LNCaP clone FGC (cell line): ENCODE measurements around the gene SLC44A4.

Source experiments
- DNase-seq: peaks from one replicate; pipeline ENCODE4 v3.0.0-alpha.2; 2011; ENCODE audit warnings: low read depth
- H3K4me3 ChIP-seq: 2 replicates; pipeline ENCODE4 v1.5.1; 2011; ENCODE audit warnings: mild to moderate bottlenecking, low read depth, low read length, control low read depth
- TF ChIP-seq, protein P1 (sequence below): IDR thresholded peaks from 2 replicates; pipeline ENCODE4 v1.5.1; 2012; ENCODE audit warnings: mild to moderate bottlenecking; ENCODE audit not compliant: control insufficient read depth, insufficient read depth; ENCODE audit errors: extremely low read depth

Gene SLC44A4

DNA sequence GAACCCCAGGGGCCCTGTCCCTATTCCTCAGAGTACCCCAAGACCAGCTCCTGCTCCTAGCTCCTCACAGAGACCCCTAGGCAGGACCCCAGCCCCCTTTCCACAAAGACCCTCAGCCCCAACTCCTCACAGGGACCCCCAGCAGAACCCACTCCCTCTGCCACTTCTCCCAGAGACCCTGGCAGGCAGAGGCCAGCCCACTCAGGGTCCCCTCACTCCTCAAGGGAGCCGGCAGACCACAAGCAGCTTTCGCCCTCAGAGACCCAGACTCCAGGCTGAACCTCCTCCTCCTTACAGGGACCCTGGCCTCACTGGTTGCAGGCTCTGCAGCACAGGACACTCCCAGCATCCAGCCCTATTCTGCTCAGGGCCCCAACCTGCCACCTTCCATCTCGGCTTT, 575 bp downstream of the SLC44A4 start:
- TF ChIP-seq, protein P1, sequence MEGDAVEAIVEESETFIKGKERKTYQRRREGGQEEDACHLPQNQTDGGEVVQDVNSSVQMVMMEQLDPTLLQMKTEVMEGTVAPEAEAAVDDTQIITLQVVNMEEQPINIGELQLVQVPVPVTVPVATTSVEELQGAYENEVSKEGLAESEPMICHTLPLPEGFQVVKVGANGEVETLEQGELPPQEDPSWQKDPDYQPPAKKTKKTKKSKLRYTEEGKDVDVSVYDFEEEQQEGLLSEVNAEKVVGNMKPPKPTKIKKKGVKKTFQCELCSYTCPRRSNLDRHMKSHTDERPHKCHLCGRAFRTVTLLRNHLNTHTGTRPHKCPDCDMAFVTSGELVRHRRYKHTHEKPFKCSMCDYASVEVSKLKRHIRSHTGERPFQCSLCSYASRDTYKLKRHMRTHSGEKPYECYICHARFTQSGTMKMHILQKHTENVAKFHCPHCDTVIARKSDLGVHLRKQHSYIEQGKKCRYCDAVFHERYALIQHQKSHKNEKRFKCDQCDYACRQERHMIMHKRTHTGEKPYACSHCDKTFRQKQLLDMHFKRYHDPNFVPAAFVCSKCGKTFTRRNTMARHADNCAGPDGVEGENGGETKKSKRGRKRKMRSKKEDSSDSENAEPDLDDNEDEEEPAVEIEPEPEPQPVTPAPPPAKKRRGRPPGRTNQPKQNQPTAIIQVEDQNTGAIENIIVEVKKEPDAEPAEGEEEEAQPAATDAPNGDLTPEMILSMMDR = no peak
- no peak for DNase-seq
- H3K4me3 ChIP-seq = peak overlapping the region; percentile 63

DNA sequence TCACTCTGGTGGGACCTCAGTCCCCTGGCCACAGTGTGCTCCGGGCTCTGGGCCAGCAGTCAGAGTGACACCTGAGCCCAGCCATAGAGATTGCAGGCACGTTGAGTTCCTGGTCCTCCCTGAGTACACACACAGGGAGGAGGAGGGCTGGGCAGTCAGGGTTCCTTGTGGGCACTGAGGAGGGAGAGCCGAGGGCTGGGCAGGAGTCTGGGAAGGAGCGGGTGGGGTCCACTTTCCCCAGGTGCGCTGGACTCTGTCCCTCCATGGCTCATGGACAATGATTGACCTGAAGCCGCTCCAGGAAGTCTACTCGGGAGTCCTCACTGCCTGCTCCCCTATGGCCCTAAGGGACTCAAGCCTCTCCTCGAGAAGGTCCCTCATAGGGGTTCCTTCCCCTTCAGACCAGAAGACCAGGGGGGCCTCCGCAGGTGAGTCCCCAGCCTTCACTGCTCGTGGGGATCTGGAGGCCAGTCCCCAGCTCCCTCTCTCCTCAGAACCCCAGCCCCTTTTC, 1.1 kb downstream of the SLC44A4 start:
- peak; percentile 76 for DNase-seq
- TF ChIP-seq, protein P1 = no peak
- H3K4me3 ChIP-seq = peak overlapping the region; percentile 63

DNA sequence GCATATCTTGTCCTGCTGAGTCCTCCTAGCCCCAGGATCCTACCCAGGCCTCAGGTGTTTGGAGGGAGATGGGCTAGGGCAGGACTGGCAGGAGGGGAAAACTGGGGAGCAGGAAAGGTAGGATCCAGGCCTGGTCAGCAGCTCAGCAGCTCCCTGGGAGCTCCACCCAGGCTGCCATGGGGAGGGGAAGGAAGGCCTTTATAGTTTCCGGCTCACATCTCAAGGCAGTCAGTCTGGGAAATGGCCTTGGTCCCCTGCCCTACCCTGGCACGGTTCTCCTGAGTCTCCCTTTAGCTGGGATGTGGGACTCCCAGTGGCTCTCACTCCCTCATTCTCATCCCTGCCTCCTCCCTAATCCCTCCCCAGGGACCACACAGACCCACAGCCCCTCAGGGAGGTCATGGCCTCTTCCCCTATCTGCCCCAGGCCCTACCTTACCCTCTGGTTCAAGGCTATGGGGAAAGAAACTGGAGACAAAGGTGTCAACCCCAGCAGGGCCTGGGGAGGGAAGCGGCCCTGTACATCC, 1.6 kb downstream of the SLC44A4 start:
- peak; percentile 47 for DNase-seq
- TF ChIP-seq, protein P1 = no peak
- H3K4me3 ChIP-seq = peak overlapping the region; percentile 63

DNA sequence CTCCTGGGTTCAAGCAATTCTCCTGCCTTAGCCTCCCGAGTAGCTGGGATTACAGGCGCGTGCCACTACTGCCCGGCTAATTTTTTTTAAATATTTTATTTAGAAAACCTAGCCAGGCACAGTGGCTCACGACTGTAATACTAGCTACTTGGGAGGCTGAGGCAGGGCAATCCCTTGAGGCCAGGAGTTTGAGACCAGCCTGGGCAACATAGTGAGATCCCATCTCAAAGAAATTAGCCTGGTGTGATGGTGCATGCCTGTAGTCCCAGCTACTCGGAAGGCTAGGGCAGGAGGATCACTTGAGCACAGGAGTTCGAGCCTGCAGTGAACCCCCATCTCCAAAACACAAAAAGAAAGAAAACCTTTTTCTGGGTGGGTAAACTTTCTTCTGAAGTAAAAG, 2.4 kb downstream of the SLC44A4 start:
- no peak for DNase-seq
- TF ChIP-seq, protein P1 = no peak
- peak overlapping the region; percentile 63 for H3K4me3 ChIP-seq

DNA sequence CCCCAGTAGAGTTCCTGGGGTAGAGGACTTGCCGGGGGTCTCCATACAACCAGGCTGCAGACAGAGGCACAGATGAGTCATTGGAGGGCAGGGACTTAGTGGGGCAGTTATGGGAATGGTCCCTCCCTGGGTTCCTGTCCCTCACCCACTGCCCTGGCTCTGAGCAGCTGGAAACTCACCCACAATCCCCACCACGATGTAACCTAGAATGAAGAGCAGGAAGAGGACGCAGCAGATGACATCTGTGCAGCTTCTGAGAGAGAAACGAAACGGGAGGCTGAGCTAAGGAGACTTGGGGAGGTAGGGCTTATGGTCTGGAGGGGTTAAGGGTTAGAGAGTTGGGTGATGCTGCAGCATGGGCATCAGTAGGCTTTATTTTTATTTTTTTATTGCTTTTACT, 2.9 kb downstream of the SLC44A4 start:
- no peak for DNase-seq
- TF ChIP-seq, protein P1 = no peak

DNA sequence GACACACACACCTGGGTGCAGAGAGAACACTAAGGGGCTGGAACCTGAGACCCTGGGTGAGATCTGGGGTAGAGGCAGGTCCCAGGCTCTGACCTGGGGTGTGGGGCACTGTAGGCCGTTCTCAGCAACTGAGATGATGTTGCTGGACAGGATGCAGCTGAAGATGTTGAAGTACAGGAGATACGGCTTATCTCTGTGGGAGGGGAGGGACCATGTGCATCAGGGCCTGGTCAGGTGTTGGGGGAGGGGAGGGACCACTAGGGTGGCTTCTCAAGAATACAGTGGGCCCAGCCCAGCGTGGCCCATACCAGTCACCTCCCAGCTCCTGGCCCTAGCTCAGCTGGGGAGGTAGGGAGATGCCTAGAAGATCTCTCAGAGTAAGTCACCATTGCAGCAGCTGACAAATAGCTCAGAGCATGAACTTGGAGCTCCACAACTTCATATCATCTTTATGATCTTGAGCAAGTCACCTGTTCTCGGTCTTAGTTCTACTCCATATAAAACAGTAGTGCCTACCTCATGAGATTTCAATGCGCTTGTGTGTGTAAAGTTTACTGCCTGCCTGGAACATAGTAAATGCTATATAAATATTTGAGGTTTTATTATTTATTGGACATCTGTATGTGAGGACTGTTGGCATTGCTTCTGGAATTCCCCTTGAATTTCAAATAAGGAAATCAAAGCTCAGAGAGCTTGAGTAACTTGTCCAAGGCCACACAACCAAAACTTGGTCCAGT, 3.8 kb downstream of the SLC44A4 start:
- TF ChIP-seq, protein P1 = no peak
- DNase-seq = peak; percentile 99
- H3K4me3 ChIP-seq = peak overlapping the region; percentile 35

More for the DNA sequence above, 2.9 kb downstream of the SLC44A4 start:
- peak overlapping the region; percentile 35 for H3K4me3 ChIP-seq
